Heart left ventricle (tissue), 13 donors: ENCODE data around the gene BTNL2.

Experiments used
- CTCF ChIP-seq, 12 donors: fragments of 200-600 bp; sonication (generic) in 4 of 12; IDR thresholded peaks; one replicate each; pipeline versions ENCODE4 v1.5.0 to v1.8.0; 2018 to 2022; ENCODE audit warnings: antibody characterized with exemption in 12 of 12, mild to moderate bottlenecking in 5 of 12
- POLR2A ChIP-seq, 2 donors: fragments of 450-650 bp; IDR thresholded peaks; one replicate each; pipeline ENCODE4 v1.6.1; 2017; ENCODE audit warnings: antibody characterized with exemption in 2 of 2, mild to moderate bottlenecking in 2 of 2, moderate library complexity in 2 of 2
- donor health status: ischemic (EF 13 %, LVEDD 7.1; RV severe dilation, severe dysfunction).
- donor health status: DM: no; HTN: yes; CAD: no.
- donor health status: DM: no; HTN: no; CAD: no.
- donor health status: ischemic (EF 25% LVEDD 6.9; RV normal size, moderate dysfunction).
- donor health status: ischemic (EF 25% LVEDD 5.7; RV mildly dilated, moderate dysfunction).
- donor health status: ischemic (EF 35%, LVEDD 5.7; RV mildly dilated, moderate dysfunction).
- donor health status: nonischemic (EF 11% LVEDD 7.7; RV severe dilation, severe dysfunction).
- donor health status: DM: yes; HTN: yes; CAD: no.
- donor health status: PGD.
- donor health status: ischemic (EF 29% LVEDD 5.4; RV normal size, mild dysfunction).
- donor health status: nonischemic (EF 23%, LVEDD 6.1; RV moderate dilation, normal function).

GRCh38 chr6:32370505-32370904 lies 36.5 kb downstream of the BTNL2 start:
- TF ChIP-seq POLR2A (IDR thresholded peaks at IDR 0.05) (no peak), CTCF (IDR thresholded peaks at IDR 0.05) (no peak)
